MCF 10A (cell line): ENCODE measurements around the gene KDM4C. TPM values are rescaled to one million over a fixed set of nuclear protein-coding genes. Genes with fewer than 3 reads are reported as not detected.

Experiments used
- BruUV-seq: library from RNA; stranded (reverse); fragments of 400-500 nt; replicated peaks from 2 replicates; lab custom pipeline; 2021; lab: Mats Ljungman, UMichigan
- CTCF ChIA-PET: fragments of 300-600 bp; sonication (Branson Sonifier 250); formaldehyde crosslinking; extraction: SDS; loops from one replicate; lab custom pipeline; 2021; ENCODE audit warnings: antibody characterized with exemption, inconsistent platforms; lab: Yijun Ruan, JAX
- POLR2A ChIA-PET: fragments of 300-600, 350-650 bp; sonication (Branson Sonifier 250); formaldehyde crosslinking; extraction: SDS; loops from one replicate; lab custom pipeline; 2020; ENCODE audit warnings: antibody characterized with exemption, inconsistent platforms; lab: Yijun Ruan, JAX
- DNase-seq: peaks from one replicate; pipeline ENCODE4 v3.0.0-alpha.2; 2018; ENCODE audit not compliant: unreplicated experiment
- H3K27ac Mint-ChIP-seq: one replicate; pipeline ENCODE4 v1.8.0; 2022; ENCODE audit warnings: mild to moderate bottlenecking, low read depth, mixed read lengths; ENCODE audit not compliant: unreplicated experiment
- H3K27me3 Mint-ChIP-seq: one replicate; pipeline ENCODE4 v1.8.0; 2022; ENCODE audit warnings: mixed read lengths; ENCODE audit not compliant: insufficient read depth, unreplicated experiment
- H3K36me3 Mint-ChIP-seq: one replicate; pipeline ENCODE4 v1.8.0; 2022; ENCODE audit warnings: mild to moderate bottlenecking, moderate library complexity, mixed read lengths; ENCODE audit not compliant: insufficient read depth, unreplicated experiment
- H3K4me1 Mint-ChIP-seq: one replicate; pipeline ENCODE4 v1.8.0; 2022; ENCODE audit warnings: mixed read lengths; ENCODE audit not compliant: insufficient read depth, unreplicated experiment
- H3K4me3 Mint-ChIP-seq: one replicate; pipeline ENCODE4 v1.8.0; 2022; ENCODE audit warnings: mild to moderate bottlenecking, moderate library complexity, mixed read lengths; ENCODE audit not compliant: unreplicated experiment
- H3K9me3 Mint-ChIP-seq: one replicate; pipeline ENCODE4 v1.8.0; 2022; ENCODE audit warnings: mixed read lengths; ENCODE audit not compliant: unreplicated experiment
- CTCF ChIP-seq: fragments of 200-600 bp; IDR thresholded peaks from one replicate; pipeline ENCODE4 v1.8.0; 2022; ENCODE audit warnings: antibody characterized with exemption, mild to moderate bottlenecking; ENCODE audit not compliant: unreplicated experiment
- intact Hi-C: fragments of 100-400 bp; cut with micrococcal nuclease; formaldehyde crosslinking; loops from 2 replicates; pipeline ENCODE4 v1.14.1; 2022
- total RNA-seq: library from RNA; stranded (reverse); gene quantifications from 2 replicates; pipeline ENCODE4 v1.2.3, GENCODE V29; 2022

KDM4C gene
- total RNA-seq, 1 experiment from 2014 or later = 29.5 TPM

GRCh38 chr9:7154650-7155049, 396.9 kb downstream of the KDM4C start:
- Mint-ChIP-seq H3K4me1 (no peaks in the 10 kb centered on the region), H3K9me3 (no peaks in the 10 kb centered on the region), H3K27me3 (no peaks in the 10 kb centered on the region), H3K4me3 (no peak overlapping the region), H3K36me3 (no peaks in the 10 kb centered on the region), H3K27ac (no peak overlapping the region)
- CTCF ChIA-PET = interaction anchor here (1.4 kb wide), 1 partner anchor 31 kb away, joined by 6 read pairs; no protein-coding TSS in a partner anchor
- intact Hi-C loops = no loop called here
- POLR2A ChIA-PET = no interaction called here
- DNase-seq = no peak
- BruUV-seq = no TSS peak
- no peak for TF ChIP-seq CTCF

GRCh38 chr9:7161469-7161868, 403.7 kb downstream of the KDM4C start:
- no peaks in the 10 kb centered on the region for H3K27me3 Mint-ChIP-seq
- peaks cover 7% of the 10 kb centered on the region for H3K36me3 Mint-ChIP-seq
- H3K27ac Mint-ChIP-seq = no peak overlapping the region
- H3K4me1 Mint-ChIP-seq = no peaks in the 10 kb centered on the region
- H3K9me3 Mint-ChIP-seq = no peaks in the 10 kb centered on the region
- ChIA-PET POLR2A (no interaction called here), CTCF (interaction anchor here (0.6 kb wide), 1 partner anchor 75 kb away, joined by 4 read pairs; no protein-coding TSS in a partner anchor)
- H3K4me3 Mint-ChIP-seq = no peak overlapping the region
- no peak for TF ChIP-seq CTCF
- intact Hi-C loops = no loop called here
- no TSS peak for BruUV-seq
- DNase-seq = no peak

GRCh38 chr9:7163932-7164331, 406.2 kb downstream of the KDM4C start:
- no peak overlapping the region for H3K4me3 Mint-ChIP-seq
- no TSS peak for BruUV-seq
- no peak for TF ChIP-seq CTCF
- no peaks in the 10 kb centered on the region for H3K9me3 Mint-ChIP-seq
- ChIA-PET CTCF (no interaction called here), POLR2A (interaction anchor here (0.7 kb wide), 1 partner anchor 276 kb away, joined by 3 read pairs; no protein-coding TSS in a partner anchor)
- intact Hi-C loops = no loop called here
- no peaks in the 10 kb centered on the region for H3K27me3 Mint-ChIP-seq
- no peaks in the 10 kb centered on the region for H3K4me1 Mint-ChIP-seq
- H3K36me3 Mint-ChIP-seq = peaks cover 7% of the 10 kb centered on the region
- no peak for DNase-seq
- no peak overlapping the region for H3K27ac Mint-ChIP-seq

GRCh38 chr9:7164440-7165330, 406.9 kb downstream of the KDM4C start:
- POLR2A ChIA-PET = no interaction called here
- Mint-ChIP-seq H3K4me1 (peaks cover 4% of the 10 kb centered on the region), H3K36me3 (peaks cover 10% of the 10 kb centered on the region), H3K9me3 (no peaks in the 10 kb centered on the region), H3K27ac (no peak overlapping the region), H3K4me3 (no peak overlapping the region), H3K27me3 (no peaks in the 10 kb centered on the region)
- BruUV-seq = no TSS peak
- CTCF ChIA-PET = no interaction called here
- DNase-seq = no peak
- no peak for TF ChIP-seq CTCF
- intact Hi-C loops = no loop called here
